IMR-90 (cell line): Measurements from ENCODE around the gene PYGL. TPM values are rescaled to one million over a fixed set of nuclear protein-coding genes. Genes with fewer than 3 reads are reported as not detected.

ENCODE experiments used
- ATAC-seq: fragments of 200-7000 bp; cut with Tn5 transposase; 2 replicates; pipeline ENCODE4 v1.9.1; 2020; ENCODE audit warnings: low read depth, mild to moderate bottlenecking, moderate library complexity
- BruUV-seq: library from RNA; stranded (reverse); fragments of 400-500 nt; replicated peaks from 2 replicates; lab custom pipeline; 2021; lab: Mats Ljungman, UMichigan
- CTCF ChIA-PET: fragments of 300-600 bp; formaldehyde crosslinking; extraction: SDS; loops from one replicate; lab custom pipeline; 2021; ENCODE audit warnings: antibody characterized with exemption; lab: Yijun Ruan, JAX
- POLR2A ChIA-PET: fragments of 300-600 bp; sonication (Branson Sonifier 250); formaldehyde crosslinking; loops from one replicate; lab custom pipeline; 2022; ENCODE audit warnings: antibody characterized with exemption; ENCODE audit not compliant: unreplicated experiment; lab: Charles Lee
- DNase-seq: peaks from one replicate; pipeline ENCODE4 v3.0.0; 2013
- H2AFZ ChIP-seq: replicated peaks from 2 replicates; pipeline ENCODE3; 2013; ENCODE audit warnings: low read length, mild to moderate bottlenecking; ENCODE audit not compliant: poor library complexity
- H2AK5ac ChIP-seq: 2 replicates; pipeline ENCODE4 v1.6.1; 2013; ENCODE audit warnings: low read depth, low read length, inconsistent platforms
- H2AK9ac ChIP-seq: replicated peaks from 2 replicates; pipeline ENCODE3; 2013; ENCODE audit warnings: mild to moderate bottlenecking, low read depth, low read length, moderate library complexity; ENCODE audit not compliant: poor library complexity
- H2BK120ac ChIP-seq: 2 replicates; pipeline ENCODE4 v1.6.1; 2013; ENCODE audit warnings: low read depth, low read length, inconsistent platforms
- H2BK15ac ChIP-seq: 3 replicates; pipeline ENCODE4 v1.6.1; 2013; ENCODE audit warnings: low read depth, low read length, inconsistent platforms
- H2BK20ac ChIP-seq: 2 replicates; pipeline ENCODE4 v1.6.1; 2013; ENCODE audit warnings: low read depth, mild to moderate bottlenecking, inconsistent platforms, low read length, moderate library complexity
- H2BK5ac ChIP-seq: 2 replicates; pipeline ENCODE4 v1.6.1; 2013; ENCODE audit warnings: mild to moderate bottlenecking, low read depth, low read length, inconsistent platforms; ENCODE audit not compliant: poor library complexity, severe bottlenecking
- H3K14ac ChIP-seq: replicated peaks from 2 replicates; pipeline ENCODE4 v1.6.1; 2013; ENCODE audit warnings: low read depth, low read length, inconsistent platforms
- H3K18ac ChIP-seq: 2 replicates; pipeline ENCODE4 v1.6.1; 2013; ENCODE audit warnings: low read depth, low read length, control low read depth
- H3K23ac ChIP-seq: 2 replicates; pipeline ENCODE4 v1.6.1; 2013; ENCODE audit warnings: low read depth, low read length, inconsistent platforms
- H3K27ac ChIP-seq: 2 replicates; pipeline ENCODE4 v1.5.1; 2013; ENCODE audit warnings: mild to moderate bottlenecking, control low read depth, low read length; ENCODE audit not compliant: insufficient read depth
- H3K27me3 ChIP-seq: 2 replicates; pipeline ENCODE4 v1.6.1; 2013; ENCODE audit warnings: low read length; ENCODE audit not compliant: control insufficient read depth, insufficient read depth
- H3K36me3 ChIP-seq: 2 replicates; pipeline ENCODE4 v1.6.1; 2013; ENCODE audit warnings: low read length, mixed read lengths; ENCODE audit not compliant: control insufficient read depth, insufficient read depth
- H3K4ac ChIP-seq: 2 replicates; pipeline ENCODE4 v1.6.1; 2013; ENCODE audit warnings: low read depth, low read length, inconsistent platforms
- H3K4me1 ChIP-seq: 2 replicates; pipeline ENCODE4 v1.6.1; 2013; ENCODE audit warnings: low read length, mixed read lengths; ENCODE audit not compliant: control insufficient read depth, insufficient read depth
- H3K4me2 ChIP-seq: 2 replicates; pipeline ENCODE4 v1.6.1; 2013; ENCODE audit warnings: low read depth, mild to moderate bottlenecking, control low read depth, low read length, moderate library complexity
- H3K4me3 ChIP-seq: 2 replicates; pipeline ENCODE4 v1.5.1; 2013; ENCODE audit warnings: low read depth, mild to moderate bottlenecking, control low read depth, low read length, moderate library complexity; ENCODE audit not compliant: insufficient read depth
- H3K56ac ChIP-seq: 2 replicates; pipeline ENCODE4 v1.6.1; 2013; ENCODE audit warnings: low read length, inconsistent platforms; ENCODE audit not compliant: insufficient read depth; ENCODE audit errors: extremely low read depth
- H3K79me1 ChIP-seq, 2 experiments: 2 replicates each; pipeline ENCODE4 v1.6.1; 2013; ENCODE audit warnings: low read length in 2 of 2, inconsistent platforms in 1 of 2, low read depth in 1 of 2
- H3K9ac ChIP-seq: 2 replicates; pipeline ENCODE4 v1.6.1; 2013; ENCODE audit warnings: low read depth, low read length, control low read depth
- H3K9me1 ChIP-seq: 2 replicates; pipeline ENCODE4 v1.6.1; 2013; ENCODE audit warnings: low read length, inconsistent platforms; ENCODE audit not compliant: insufficient read depth
- H3K9me3 ChIP-seq: 2 replicates; pipeline ENCODE4 v1.6.1; 2013; ENCODE audit warnings: low read length; ENCODE audit not compliant: control insufficient read depth, insufficient read depth
- H4K20me1 ChIP-seq: 2 replicates; pipeline ENCODE4 v1.6.1; 2013; ENCODE audit warnings: low read length, inconsistent platforms; ENCODE audit not compliant: insufficient read depth
- H4K5ac ChIP-seq: 2 replicates; pipeline ENCODE4 v1.6.1; 2013; ENCODE audit warnings: mild to moderate bottlenecking, low read depth, low read length, control low read depth
- H4K8ac ChIP-seq, 2 experiments: 2 replicates each; pipeline ENCODE4 v1.6.1; 2013; ENCODE audit warnings: low read depth in 2 of 2, low read length in 2 of 2, control low read depth in 1 of 2, inconsistent platforms in 1 of 2
- H4K91ac ChIP-seq: 2 replicates; pipeline ENCODE4 v1.6.1; 2013; ENCODE audit warnings: low read depth, low read length, inconsistent platforms; ENCODE audit not compliant: insufficient read depth
- BHLHE40 ChIP-seq: fragments of 150-350 bp; IDR thresholded peaks from 2 replicates; pipeline ENCODE4 v1.6.1; 2016; ENCODE audit warnings: mild to moderate bottlenecking, low read depth, low read length
- CHD1 ChIP-seq: IDR thresholded peaks from 2 replicates; pipeline ENCODE4 v1.6.1; 2012; ENCODE audit warnings: low read depth, low read length, improper control_type of control experiment
- FOS ChIP-seq: fragments of 150-350 bp; IDR thresholded peaks from 2 replicates; pipeline ENCODE4 v1.6.1; 2016; ENCODE audit warnings: low read depth, low read length
- MAFK ChIP-seq: IDR thresholded peaks from 2 replicates; pipeline ENCODE4 v1.6.1; 2012; ENCODE audit warnings: low read depth, low read length, improper control_type of control experiment
- MXI1 ChIP-seq: IDR thresholded peaks from 2 replicates; pipeline ENCODE4 v1.6.1; 2012; ENCODE audit warnings: low read depth, mild to moderate bottlenecking, low read length, moderate library complexity, borderline replicate concordance
- NFE2L2 ChIP-seq: fragments of 150-350 bp; IDR thresholded peaks from 2 replicates; pipeline ENCODE4 v1.6.1; 2016; ENCODE audit warnings: low read depth, mild to moderate bottlenecking, low read length
- POLR2A ChIP-seq: IDR thresholded peaks from 2 replicates; pipeline ENCODE4 v1.6.1; 2012; ENCODE audit warnings: mild to moderate bottlenecking, low read depth, low read length
- RCOR1 ChIP-seq: IDR thresholded peaks from 2 replicates; pipeline ENCODE4 v1.6.1; 2012; ENCODE audit warnings: mild to moderate bottlenecking, low read length, improper control_type of control experiment; ENCODE audit not compliant: insufficient replicate concordance
- RFX5 ChIP-seq: IDR thresholded peaks from 2 replicates; pipeline ENCODE4 v1.8.0; 2012; ENCODE audit warnings: low read depth, mild to moderate bottlenecking, low read length, moderate library complexity
- WGBS, 2 experiments: methylation state at CpG; one replicate each; pipeline versions ENCODE4 v1.1.5 to v1.1.7; 2013; ENCODE audit warnings: missing lambda C conversion rate in 2 of 2; ENCODE audit not compliant: insufficient read length in 1 of 2; ENCODE audit errors: extremely low coverage in 2 of 2; 5-methylcytosine and 5-hydroxymethylcytosine counted together
- dilution Hi-C: fragments of 300-500 bp; cut with HindIII; formaldehyde crosslinking; loops from one replicate; pipeline ENCODE4 v1.14.3; 2018; ENCODE audit warnings: low sequenced_read_pairs; ENCODE audit not compliant: unreplicated experiment
- in situ Hi-C: fragments of 300-500 bp; cut with MboI; formaldehyde crosslinking; loops from 3 replicates; pipeline ENCODE4 v1.14.3; 2019; ENCODE audit warnings: low sequenced_read_pairs, inconsistent platforms, mixed read lengths
- intact Hi-C: fragments of 100-400 bp; cut with micrococcal nuclease; formaldehyde crosslinking; loops from 2 replicates; pipeline ENCODE4 v1.10.0; 2022
- polyA plus RNA-seq, 3 experiments: library from polyadenylated mRNA; depleted of rRNA; stranded (reverse); fragments of >200 nt; gene quantifications; 2 replicates each; pipeline ENCODE4 v1.2.3, GENCODE V29; 2012; ENCODE audit warnings: low replicate concordance in 1 of 3
- total RNA-seq: library from RNA; depleted of rRNA; stranded (reverse); fragments of >200 nt; gene quantifications from 2 replicates; pipeline ENCODE4 v1.2.3, GENCODE V29; 2012
- TF ChIP-seq, protein P1 (sequence below): fragments of 150-350 bp; IDR thresholded peaks from 2 replicates; pipeline ENCODE4 v1.6.1; 2016; ENCODE audit warnings: low read depth, mild to moderate bottlenecking, low read length, moderate library complexity, borderline replicate concordance

PYGL gene
- total and polyA plus RNA-seq, 2 of the 4 experiments (the other 2 are of a cell fraction), result 52.3 to 70.4 TPM

GRCh38 chr14:50882932-50883826 lies 61.1 kb downstream of the PYGL start (continued):
- no peak for TF ChIP-seq RFX5

- dilution Hi-C loops (no loop called here), intact Hi-C loops (no loop called here), in situ Hi-C loops (no loop called here)
- Histone ChIP-seq H3K56ac (no peak overlapping the region), H3K9ac (no peak overlapping the region), H4K20me1 (no peaks in the 10 kb centered on the region), H3K9me1 (no peaks in the 10 kb centered on the region), H2BK20ac (no peak overlapping the region), H3K4me1 (no peaks in the 10 kb centered on the region), H2BK15ac (no peak overlapping the region), H3K9me3 (no peaks in the 10 kb centered on the region), H2AK9ac (no peak overlapping the region), H3K27me3 (peaks cover 14% of the 10 kb centered on the region), H3K27ac (no peak overlapping the region), H3K23ac (no peak overlapping the region), H3K4ac (no peak overlapping the region), H3K4me2 (no peak overlapping the region), H4K8ac (no peak overlapping the region), H2AFZ (peak overlapping the region; percentile 18), H3K14ac (no peak overlapping the region), H4K5ac (no peak overlapping the region), H3K18ac (no peak overlapping the region), H4K91ac (no peak overlapping the region), H3K36me3 (no peaks in the 10 kb centered on the region), H2AK5ac (no peak overlapping the region), H3K4me3 (no peak overlapping the region), H2BK5ac (no peak overlapping the region), H2BK120ac (no peak overlapping the region), H3K79me1 (no peaks in the 10 kb centered on the region)
- ChIA-PET CTCF (interaction anchor here (1.3 kb wide), 1 partner anchor 80 kb away, joined by 3 read pairs; no protein-coding TSS in a partner anchor), POLR2A (no interaction called here)
- no TSS peak for BruUV-seq
- WGBS, 2 experiments, result 0% methylated on average over 1 of the region's 7 CpGs; no CpG with 5 or more reads in 1 of the 2 experiments
- peak; percentile 54 for DNase-seq
- TF ChIP-seq, protein P1, sequence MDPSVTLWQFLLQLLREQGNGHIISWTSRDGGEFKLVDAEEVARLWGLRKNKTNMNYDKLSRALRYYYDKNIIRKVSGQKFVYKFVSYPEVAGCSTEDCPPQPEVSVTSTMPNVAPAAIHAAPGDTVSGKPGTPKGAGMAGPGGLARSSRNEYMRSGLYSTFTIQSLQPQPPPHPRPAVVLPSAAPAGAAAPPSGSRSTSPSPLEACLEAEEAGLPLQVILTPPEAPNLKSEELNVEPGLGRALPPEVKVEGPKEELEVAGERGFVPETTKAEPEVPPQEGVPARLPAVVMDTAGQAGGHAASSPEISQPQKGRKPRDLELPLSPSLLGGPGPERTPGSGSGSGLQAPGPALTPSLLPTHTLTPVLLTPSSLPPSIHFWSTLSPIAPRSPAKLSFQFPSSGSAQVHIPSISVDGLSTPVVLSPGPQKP, result no peak
- TF ChIP-seq FOS, result no peak
- TF ChIP-seq BHLHE40, result no peak
- TF ChIP-seq POLR2A, result no peak
- TF ChIP-seq RCOR1, result no peak
- TF ChIP-seq RFX5, result no peak
- TF ChIP-seq MAFK, result no peak
- TF ChIP-seq MXI1, result no peak
- TF ChIP-seq CHD1, result no peak
- no peak for TF ChIP-seq NFE2L2
- ATAC-seq, result peak; percentile 40; the same call in 1 of the 2 replicates
These were observed 68.8 kb downstream of the PYGL start for GRCh38 chr14:50875359-50876070.
